Measurements from ENCODE around the gene OXTR.

- TF ChIP-seq CTCF (IDR thresholded peaks at IDR 0.05) (no peak), MYBL2 (CRISPR knock-in tag; IDR thresholded peaks at IDR 0.05) (no peak), NFE2L1 (CRISPR knock-in tag; IDR thresholded peaks at IDR 0.05) (no peak), CREB1 (CRISPR knock-in tag; IDR thresholded peaks at IDR 0.05) (no peak), FOXP1 (CRISPR knock-in tag; IDR thresholded peaks at IDR 0.05; ENCODE audit: borderline replicate concordance) (no peak), IRF2 (CRISPR knock-in tag; IDR thresholded peaks at IDR 0.05; ENCODE audit: borderline replicate concordance, low read depth) (no peak)
Observed at GRCh38 chr3:8777978-8778267, 8.5 kb upstream of the OXTR start.
